NCI-H187 treated with DMSO at 0.1 percent for 48 hours (cell line): Measurements from ENCODE around the gene COPRS.

Experiments used
- DNase-seq: peaks from one replicate; lab custom pipeline; 2025; lab: John Stamatoyannopoulos, UW

Gene COPRS, protein sequence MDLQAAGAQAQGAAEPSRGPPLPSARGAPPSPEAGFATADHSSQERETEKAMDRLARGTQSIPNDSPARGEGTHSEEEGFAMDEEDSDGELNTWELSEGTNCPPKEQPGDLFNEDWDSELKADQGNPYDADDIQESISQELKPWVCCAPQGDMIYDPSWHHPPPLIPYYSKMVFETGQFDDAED

GRCh38 chr17:31858642-31859486, at the start of gene COPRS:
Gene COPRS (minus strand): TSS chr17:31859244. CDS start chr17:31859199, 45 bp downstream.
- DNase-seq, result peak; percentile 24

DNA sequence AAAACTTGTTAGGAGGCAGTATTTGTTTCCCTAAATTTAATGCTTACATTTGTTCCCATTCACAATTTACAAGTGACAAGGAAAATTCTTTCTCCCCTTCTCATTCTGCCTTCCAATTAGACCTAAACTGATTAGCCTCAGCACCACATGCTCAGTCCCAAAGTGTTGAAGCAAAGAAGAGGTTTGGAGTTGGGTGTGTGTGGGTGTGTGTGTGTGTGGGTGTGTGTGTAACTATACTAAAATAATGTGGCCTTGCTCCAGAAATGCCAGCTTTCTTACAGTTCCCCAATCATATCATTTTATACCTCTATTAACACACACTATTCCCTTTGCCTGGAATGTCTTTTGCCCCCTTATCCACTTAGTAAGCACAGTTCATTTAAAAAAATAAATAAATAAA, 49.3 kb upstream of the COPRS start:
- no peak for DNase-seq

DNA sequence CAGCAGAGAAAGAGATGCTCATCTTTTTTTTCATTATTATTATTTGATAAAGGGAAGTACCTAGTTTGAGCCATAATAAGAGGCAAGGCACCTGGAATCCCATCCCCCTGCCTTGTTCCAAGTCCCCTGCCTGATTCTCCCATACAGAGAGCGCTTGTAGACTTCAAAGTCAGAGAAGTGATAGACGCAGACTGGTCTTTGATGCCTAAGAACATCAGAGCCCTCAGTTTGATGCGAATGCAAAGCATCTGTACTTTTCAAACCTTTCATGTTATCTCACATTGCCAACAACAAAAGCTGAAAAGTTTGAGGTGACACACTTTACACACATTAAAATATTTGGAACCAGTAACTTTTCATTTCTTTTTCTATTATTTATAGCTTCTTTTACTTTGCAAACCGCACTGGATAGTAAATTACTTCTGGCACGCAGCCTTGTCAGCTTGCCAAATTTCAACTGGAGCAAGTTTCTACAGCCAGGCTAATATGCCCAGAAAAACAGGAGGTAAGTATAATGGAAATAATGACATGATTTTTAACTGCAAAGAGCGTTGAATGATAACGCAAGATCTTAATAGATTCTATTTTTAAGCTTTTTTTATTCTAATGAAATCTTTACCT, 48.4 kb upstream of the COPRS start:
- no peak for DNase-seq

- DNase-seq, result no peak
Measured at GRCh38 chr17:31903401-31903800, 44.4 kb upstream of the COPRS start.

DNA sequence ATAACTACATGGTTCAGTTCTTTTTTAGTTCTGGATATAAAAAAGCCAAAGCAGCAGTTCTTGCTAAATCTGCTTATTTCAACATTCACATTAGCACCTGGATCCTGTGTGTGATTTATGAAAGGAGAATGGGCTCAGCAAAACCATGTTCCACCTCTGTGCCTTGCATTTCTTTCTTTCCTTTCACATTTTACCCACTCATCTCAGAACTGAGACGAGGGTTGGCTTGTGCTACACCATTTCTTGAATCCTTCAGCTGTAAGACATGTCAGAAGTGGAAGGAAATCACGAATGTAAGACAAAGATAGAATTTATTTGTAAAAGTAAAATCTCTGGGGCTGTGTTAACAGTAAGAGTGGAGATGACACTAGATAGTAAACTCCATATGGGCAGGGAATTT, 43.6 kb upstream of the COPRS start:
- no peak for DNase-seq

DNA sequence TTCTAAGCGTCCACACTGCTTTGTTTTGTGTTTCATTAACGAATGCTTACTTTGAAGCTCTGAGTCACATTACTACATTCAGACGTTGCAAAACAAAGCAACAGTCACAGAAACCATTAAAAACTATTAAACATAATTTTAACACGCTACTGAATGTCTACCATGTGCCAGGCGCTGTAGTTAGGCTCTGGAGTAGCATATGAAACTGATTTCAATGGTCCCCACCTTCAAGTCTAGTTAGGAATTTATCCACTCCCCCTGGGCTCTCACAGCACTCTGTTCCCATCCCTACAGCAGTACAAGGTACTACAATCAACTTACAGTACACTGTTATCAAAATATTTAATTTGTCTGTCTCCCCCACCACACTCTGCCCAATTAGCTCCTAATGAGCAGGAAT, 41.8 kb upstream of the COPRS start:
- DNase-seq, result no peak

- no peak for DNase-seq
Measured at GRCh38 chr17:31888124-31888523, 29.1 kb upstream of the COPRS start.

DNA sequence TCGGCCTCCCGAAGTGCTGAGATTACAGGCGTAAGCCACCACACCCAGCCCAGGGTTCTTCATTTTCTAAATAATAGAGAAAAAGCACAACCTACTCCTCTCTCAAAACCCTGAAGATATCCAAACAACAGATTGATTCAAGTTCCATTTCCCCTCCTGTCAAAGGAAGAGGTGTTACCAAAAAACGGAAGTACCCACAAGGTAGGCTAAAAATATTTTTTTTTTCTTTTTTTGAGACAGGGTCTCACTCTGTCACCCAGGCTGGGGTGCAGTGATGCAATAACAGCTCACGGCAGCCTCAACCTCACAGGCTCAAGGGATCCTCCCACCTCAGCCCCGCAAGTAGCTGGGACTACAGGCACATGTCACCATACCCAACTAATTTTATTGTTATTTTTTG, 23.5 kb upstream of the COPRS start:
- no peak for DNase-seq

DNA sequence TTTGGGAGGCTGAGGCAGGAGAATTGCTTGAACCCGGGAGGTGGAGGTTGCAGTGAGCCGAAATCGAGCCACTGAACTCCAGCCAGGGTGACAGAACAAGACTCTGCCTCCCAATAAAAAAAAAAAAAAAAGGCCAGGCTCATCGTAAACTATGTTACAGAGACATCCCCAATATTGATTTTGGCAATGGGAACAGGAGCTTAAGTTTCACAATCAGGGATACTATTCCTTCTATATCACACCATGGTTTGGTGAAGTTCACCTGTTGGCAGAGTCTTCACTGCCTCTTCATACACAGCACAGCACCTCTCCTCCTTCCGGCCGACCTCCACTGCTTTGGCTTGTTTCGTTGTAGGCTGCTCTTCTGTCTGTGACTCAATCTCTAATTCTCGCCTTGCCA, 21.3 kb upstream of the COPRS start:
- DNase-seq, result no peak

DNA sequence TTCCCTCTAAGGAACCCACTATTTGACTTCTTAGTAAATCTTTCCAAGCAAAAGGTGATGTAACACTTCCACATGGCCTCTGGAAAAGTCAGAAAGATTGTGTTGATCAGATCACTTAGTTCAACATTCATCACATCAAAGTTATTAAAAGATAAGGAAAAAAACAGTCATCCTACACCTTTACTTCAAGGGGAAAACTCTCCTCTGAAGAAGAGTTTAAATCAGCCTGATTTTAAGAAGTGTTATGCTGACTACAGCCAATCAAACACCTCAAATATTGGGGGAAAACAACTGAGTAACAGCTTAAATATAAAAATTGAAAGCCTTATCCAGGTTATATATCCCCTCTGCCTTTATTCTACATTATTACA, 19.6 kb upstream of the COPRS start:
- DNase-seq, result no peak

- DNase-seq, result no peak
Measured at GRCh38 chr17:31877911-31878702, 19.1 kb upstream of the COPRS start.

DNA sequence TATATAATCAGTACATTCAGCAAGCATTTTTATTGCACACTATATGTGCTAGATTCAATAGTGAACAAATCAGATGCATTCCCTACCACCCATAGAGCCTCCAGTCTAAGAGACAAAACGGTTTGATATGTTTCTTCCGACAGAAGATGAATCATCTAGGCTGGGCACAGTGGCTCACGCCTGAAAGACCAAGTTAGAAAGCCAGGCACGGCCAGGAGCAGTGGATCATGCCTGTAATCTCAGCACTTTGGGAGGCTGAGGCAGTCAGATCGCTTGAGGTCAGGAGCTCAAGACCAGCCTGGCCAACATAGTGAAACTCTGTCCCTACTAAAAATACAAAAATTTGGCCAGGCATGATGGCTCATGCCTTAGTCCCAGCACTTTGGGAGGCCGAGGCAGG, 18.3 kb upstream of the COPRS start:
- no peak for DNase-seq

DNA sequence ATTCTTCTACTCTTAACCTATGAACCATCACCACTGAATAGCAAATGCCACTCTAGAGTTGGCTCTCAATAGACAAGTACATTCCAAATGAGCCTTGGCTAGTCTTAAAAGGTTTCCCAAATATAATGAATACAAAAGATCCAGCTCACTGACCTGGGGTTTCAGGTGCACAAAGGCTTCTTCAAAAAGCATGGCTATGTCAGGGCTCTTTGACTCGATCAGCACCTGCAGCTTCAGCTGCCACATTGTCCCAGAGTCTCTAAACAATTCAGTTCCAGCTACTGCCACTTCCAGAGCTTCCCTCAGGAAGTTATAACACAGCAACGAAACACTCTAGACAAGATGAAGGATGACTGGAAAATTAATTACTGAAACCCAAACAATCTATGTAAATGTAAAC, 16.0 kb upstream of the COPRS start:
- DNase-seq, result no peak

- DNase-seq, result no peak
Measured at GRCh38 chr17:31869797-31870568, 10.9 kb upstream of the COPRS start.

GRCh38 chr17:31869031-31869430, 10.0 kb upstream of the COPRS start:
- DNase-seq, result no peak

DNA sequence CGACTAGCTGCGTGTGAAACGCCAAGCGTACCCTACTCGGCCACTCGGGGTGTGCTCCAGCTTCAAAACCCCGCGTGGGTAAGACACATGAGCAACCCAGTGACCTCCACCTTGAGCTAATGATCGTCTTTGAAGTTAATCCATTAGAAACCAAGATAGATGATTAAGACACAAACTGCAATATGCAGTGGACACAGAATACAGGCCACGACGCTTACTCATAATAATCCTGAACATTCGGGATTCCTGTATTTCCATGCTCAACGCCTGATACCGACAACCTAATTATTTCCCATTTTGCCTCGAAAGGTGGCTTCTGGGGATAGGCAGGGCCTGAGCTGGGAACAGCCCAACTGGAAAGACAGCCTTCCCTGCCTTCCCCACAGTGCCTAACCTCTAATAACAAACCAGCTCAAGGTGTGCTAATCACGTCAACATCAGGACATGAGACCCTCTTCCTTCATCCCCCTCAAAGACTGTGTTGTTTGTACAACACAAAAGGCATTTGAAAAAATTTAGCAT, 504 bp upstream of the COPRS start:
- no peak for DNase-seq

GRCh38 chr17:31857920-31858641, 963 bp downstream of the COPRS start:
- no peak for DNase-seq

DNA sequence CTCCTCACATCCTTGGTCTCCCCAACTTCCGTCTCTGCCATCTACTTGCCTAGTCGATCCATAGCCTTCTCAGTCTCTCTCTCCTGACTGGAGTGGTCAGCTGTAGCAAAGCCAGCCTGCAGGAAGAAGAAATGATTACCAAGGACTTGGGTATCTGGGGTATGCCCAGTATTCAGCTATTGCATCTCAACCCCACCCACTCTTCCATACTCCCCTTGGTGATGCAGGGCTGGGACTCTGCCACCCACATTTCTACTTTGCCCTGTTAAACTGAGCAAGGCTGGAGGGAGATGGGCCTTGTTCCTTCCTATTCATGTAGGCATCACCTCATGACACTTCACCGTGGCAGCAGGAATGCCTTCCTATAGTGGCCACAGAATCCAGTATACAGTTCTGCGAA, 2.3 kb downstream of the COPRS start:
- DNase-seq, result no peak

- DNase-seq, result no peak
Measured at GRCh38 chr17:31854672-31855071, 4.4 kb downstream of the COPRS start.

DNA sequence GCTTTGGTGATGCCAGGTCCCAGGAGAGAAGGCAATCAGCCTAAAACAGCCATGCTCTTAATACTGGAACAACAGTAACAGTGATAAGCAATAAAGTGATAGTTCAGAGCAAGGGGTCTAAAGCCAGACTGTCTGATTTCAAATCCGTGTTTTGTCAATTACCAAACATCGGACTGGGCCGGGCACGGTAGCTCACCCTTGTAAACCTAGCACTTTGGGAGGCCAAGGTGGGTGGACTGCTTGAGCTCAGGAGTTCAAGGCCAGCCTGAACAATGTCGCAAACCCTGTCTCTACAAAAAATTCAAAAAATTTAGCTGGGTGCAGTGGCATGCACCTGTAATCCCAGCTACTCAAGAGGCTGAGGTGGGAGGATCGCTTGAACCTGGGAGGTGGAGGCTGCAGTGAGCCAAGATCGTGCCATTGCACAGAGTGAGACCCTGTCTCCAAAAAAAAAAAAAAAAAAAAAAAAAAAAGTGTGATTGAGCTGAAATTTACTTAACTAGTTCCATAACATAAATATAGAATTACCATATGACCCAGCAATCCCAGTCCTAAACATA, 5.1 kb downstream of the COPRS start:
- DNase-seq, result no peak

- no peak for DNase-seq
Measured at GRCh38 chr17:31845291-31845690, 13.8 kb downstream of the COPRS start.
